GM18909 (cell line): ENCODE data around the gene TCEA2.

Experiments used
- ATAC-seq: cut with Tn5 transposase; IDR thresholded peaks from one replicate; pipeline ENCODE4 v1.9.1; 2021; ENCODE audit warnings: mild to moderate bottlenecking; ENCODE audit not compliant: unreplicated experiment, poor library complexity

The TCEA2 gene

GRCh38 chr20:64104667-64105451 lies 41.9 kb downstream of the TCEA2 start:
- ATAC-seq = no peak

- ATAC-seq = no peak
These were observed 42.9 kb downstream of the TCEA2 start for GRCh38 chr20:64105846-64106434.

GRCh38 chr20:64106435-64106961 lies 43.5 kb downstream of the TCEA2 start:
- ATAC-seq = no peak

GRCh38 chr20:64106981-64107735 lies 44.2 kb downstream of the TCEA2 start, which contains the start of gene NPBWR2:
Gene NPBWR2 (minus strand): TSS chr20:64107565. CDS start chr20:64106831, 734 bp downstream.
- no peak for ATAC-seq

- no peak for ATAC-seq
These were observed 44.9 kb downstream of the TCEA2 start for GRCh38 chr20:64107736-64108457.

GRCh38 chr20:64108731-64109681 lies 46.0 kb downstream of the TCEA2 start:
- no peak for ATAC-seq

GRCh38 chr20:64109831-64110391 lies 46.9 kb downstream of the TCEA2 start:
- no peak for ATAC-seq

GRCh38 chr20:64110411-64111068 lies 47.5 kb downstream of the TCEA2 start:
- no peak for ATAC-seq

- ATAC-seq = no peak
These were observed 49.0 kb downstream of the TCEA2 start for GRCh38 chr20:64111841-64112641.

- no peak for ATAC-seq
These were observed 49.9 kb downstream of the TCEA2 start for GRCh38 chr20:64112691-64113443.

- ATAC-seq = no peak
These were observed 50.4 kb downstream of the TCEA2 start for GRCh38 chr20:64113444-64113775.

- no peak for ATAC-seq
These were observed 50.9 kb downstream of the TCEA2 start for GRCh38 chr20:64113796-64114355.

GRCh38 chr20:64114356-64114971 lies 51.5 kb downstream of the TCEA2 start:
- ATAC-seq = no peak

- no peak for ATAC-seq
These were observed 52.3 kb downstream of the TCEA2 start for GRCh38 chr20:64115171-64115911.

- ATAC-seq = no peak
These were observed 53.0 kb downstream of the TCEA2 start for GRCh38 chr20:64116016-64116415.
